Measurements from ENCODE around the gene WRAP53. TPM values are rescaled to one million over a fixed set of nuclear protein-coding genes. Genes with fewer than 3 reads are reported as not detected.

Gene WRAP53
- total and polyA plus RNA-seq, 10 of the 15 experiments (the other 5 are each of a cell fraction or from before 2014, with no cell fraction given): 1.9 to 42.0 (median 21.9) TPM

GRCh38 chr17:7739746-7740145 is 51.5 kb downstream of the WRAP53 start:
- in situ Hi-C loops (cut with MboI) (no loop called here), intact Hi-C loops (cut with micrococcal nuclease; ENCODE audit: unreplicated experiment) (loop anchor here (5.0 to 10.0 kb wide), 3 partner anchors 85 to 318 kb away; no protein-coding TSS in a partner anchor)
- H3K9ac ChIP-seq (ENCODE audit: control insufficient read depth, insufficient read depth, low read length): no peak overlapping the region
- H3K4me1 ChIP-seq (ENCODE audit: control insufficient read depth, insufficient read depth, low read length): no peaks in the 10 kb centered on the region
- ChIA-PET RAD21 (ENCODE audit: unreplicated experiment) (no interaction called here), POLR2A (no interaction called here), CTCF (no interaction called here), SMC1A (ENCODE audit: uncharacterized antibody, unreplicated experiment) (no interaction called here)
- H3K79me2 ChIP-seq (ENCODE audit: control insufficient read depth, insufficient read depth, low read length): no peaks in the 10 kb centered on the region
- H3K9me3 ChIP-seq (replicated peaks; ENCODE audit: control insufficient read depth, insufficient read depth, low read length): no peaks in the 10 kb centered on the region
- H3K4me3 ChIP-seq: no peak overlapping the region
- BruUV-seq (replicated peaks): no TSS peak
- no peaks in the 10 kb centered on the region for H4K20me1 ChIP-seq (ENCODE audit: control insufficient read depth, insufficient read depth)
- WGBS (ENCODE audit: insufficient coverage, insufficient replicate concordance, low lambda C conversion rate, missing lambda C conversion rate): 51% methylated on average over 11 of the region's 14 CpGs
- TF ChIP-seq MTA3 (IDR thresholded peaks at IDR 0.05; ENCODE audit: borderline replicate concordance, low read length) (no peak), BCLAF1 (IDR thresholded peaks at IDR 0.05) (no peak), JUND (IDR thresholded peaks at IDR 0.05; ENCODE audit: low read depth, low read length) (no peak), ZBTB11 (CRISPR knock-in tag; IDR thresholded peaks at IDR 0.05) (no peak), IKZF1 (conservative IDR thresholded peaks at IDR 0.05) (no peak), SMAD1 (IDR thresholded peaks at IDR 0.05; ENCODE audit: low read depth, partially characterized antibody) (no peak)
- no peak overlapping the region for H3K27ac ChIP-seq (ENCODE audit: control insufficient read depth, insufficient read depth)
- H2AFZ ChIP-seq (ENCODE audit: control insufficient read depth, low read depth, low read length): no peak overlapping the region
- ATAC-seq: no peak
- H3K4me2 ChIP-seq (ENCODE audit: control insufficient read depth, insufficient read depth): no peak overlapping the region
- no peak for FAIRE-seq
- H3K36me3 ChIP-seq (ENCODE audit: control insufficient read depth in 2 of 2, insufficient read depth in 2 of 2, low read length in 1 of 2): no peaks in the 10 kb centered on the region
- DNase-seq (ENCODE audit: low read depth, low spot score): no peak
- no peaks in the 10 kb centered on the region; a peak in 2 of 4 replicates for H3K27me3 ChIP-seq (replicated peaks in 1 of 2; ENCODE audit: control insufficient read depth in 2 of 2, insufficient read depth in 2 of 2, low read length in 1 of 2)
